ENCODE results near the gene GLB1L3. TPM values are rescaled to one million over a fixed set of nuclear protein-coding genes. Genes with fewer than 3 reads are reported as not detected.

Gene GLB1L3
- total and polyA plus RNA-seq, 2 of the 4 experiments (the other 2 are of a cell fraction) = not detected

- intact Hi-C loops (cut with micrococcal nuclease) (no loop called here), dilution Hi-C loops (cut with HindIII; ENCODE audit: low sequenced_read_pairs, unreplicated experiment) (no loop called here), in situ Hi-C loops (cut with MboI; ENCODE audit: low sequenced_read_pairs) (no loop called here)
- Histone ChIP-seq H3K9me3 (ENCODE audit: control insufficient read depth, insufficient read depth, low read length) (peaks cover 18% of the 10 kb centered on the region), H2BK20ac (ENCODE audit: low read depth, low read length) (no peak overlapping the region), H3K4ac (ENCODE audit: low read depth, low read length) (no peak overlapping the region), H4K20me1 (ENCODE audit: insufficient read depth, low read length) (no peaks in the 10 kb centered on the region; the same call in 1 of the 2 replicates), H2BK120ac (ENCODE audit: low read depth, low read length) (no peak overlapping the region), H3K79me1 (ENCODE audit: low read depth in 1 of 2, low read length in 2 of 2) (no peaks in the 10 kb centered on the region), H3K4me3 (ENCODE audit: insufficient read depth, low read depth, low read length) (no peak overlapping the region), H2BK5ac (ENCODE audit: low read depth, low read length, poor library complexity, severe bottlenecking) (no peak overlapping the region), H3K36me3 (ENCODE audit: control insufficient read depth, insufficient read depth, low read length) (no peaks in the 10 kb centered on the region), H3K9me1 (ENCODE audit: insufficient read depth, low read length) (no peaks in the 10 kb centered on the region), H2AK5ac (ENCODE audit: low read depth, low read length) (no peak overlapping the region), H3K27me3 (ENCODE audit: control insufficient read depth, insufficient read depth, low read length) (no peaks in the 10 kb centered on the region), H3K18ac (ENCODE audit: low read depth, low read length) (no peak overlapping the region), H2BK15ac (ENCODE audit: low read depth, low read length) (no peak overlapping the region), H3K4me1 (ENCODE audit: control insufficient read depth, insufficient read depth, low read length) (no peaks in the 10 kb centered on the region), H3K23ac (ENCODE audit: low read depth, low read length) (no peak overlapping the region), H3K27ac (ENCODE audit: insufficient read depth, low read length) (no peak overlapping the region), H4K91ac (ENCODE audit: insufficient read depth, low read depth, low read length) (no peak overlapping the region), H3K4me2 (ENCODE audit: low read depth, low read length) (no peak overlapping the region), H4K5ac (ENCODE audit: low read depth, low read length) (no peak overlapping the region), H2AFZ (replicated peaks; ENCODE audit: low read length, poor library complexity) (no peak overlapping the region), H4K8ac (ENCODE audit: low read depth in 2 of 2, low read length in 2 of 2) (no peak overlapping the region), H3K56ac (ENCODE audit: extremely low read depth, insufficient read depth, low read length) (no peak overlapping the region), H2AK9ac (replicated peaks; ENCODE audit: low read depth, low read length, poor library complexity) (no peak overlapping the region), H3K14ac (replicated peaks; ENCODE audit: low read depth, low read length) (no peak overlapping the region), H3K9ac (ENCODE audit: low read depth, low read length) (no peak overlapping the region)
- DNase-seq (no peak), ATAC-seq (ENCODE audit: low read depth) (no peak)
- CTCF ChIA-PET = no interaction called here
- WGBS, 2 experiments (ENCODE audit: extremely low coverage in 2 of 2, insufficient read length in 1 of 2) = 17% methylated on average over 2 of the region's 7 CpGs; no CpG with 5 or more reads in 1 of the 2 experiments
- POLR2A ChIA-PET (ENCODE audit: unreplicated experiment) = no interaction called here
- TF ChIP-seq USF2 (IDR thresholded peaks at IDR 0.05; ENCODE audit: low read depth, low read length) = no peak
- TF ChIP-seq NFE2L2 (IDR thresholded peaks at IDR 0.05; ENCODE audit: low read depth, low read length) = no peak
- no peak for TF ChIP-seq MAZ (IDR thresholded peaks at IDR 0.05; ENCODE audit: borderline replicate concordance, low read depth, low read length)
- TF ChIP-seq CHD1 (IDR thresholded peaks at IDR 0.05; ENCODE audit: low read depth, low read length) = no peak
- TF ChIP-seq CTCF (conservative IDR thresholded peaks at IDR 0.05; ENCODE audit: low read depth, low read length) = no peak
- TF ChIP-seq ELK1 (IDR thresholded peaks at IDR 0.05; ENCODE audit: borderline replicate concordance, low read depth, low read length) = no peak
- TF ChIP-seq MXI1 (IDR thresholded peaks at IDR 0.05; ENCODE audit: borderline replicate concordance, low read depth, low read length) = no peak
- no peak for TF ChIP-seq FOS (IDR thresholded peaks at IDR 0.05; ENCODE audit: low read depth, low read length)
- no peak for TF ChIP-seq RFX5 (IDR thresholded peaks at IDR 0.05; ENCODE audit: low read depth, low read length)
- no peak for TF ChIP-seq MAFK (IDR thresholded peaks at IDR 0.05; ENCODE audit: low read depth, low read length)
- no peak for TF ChIP-seq RAD21 (IDR thresholded peaks at IDR 0.05; ENCODE audit: low read length)
- TF ChIP-seq RCOR1 (IDR thresholded peaks at IDR 0.05; ENCODE audit: insufficient replicate concordance, low read length) = no peak
- TF ChIP-seq BHLHE40 (IDR thresholded peaks at IDR 0.05; ENCODE audit: low read depth, low read length) = no peak
- TF ChIP-seq CEBPB (IDR thresholded peaks at IDR 0.05; ENCODE audit: low read depth, low read length) = no peak
- TF ChIP-seq POLR2A (IDR thresholded peaks at IDR 0.05; ENCODE audit: low read depth, low read length) = no peak
- no peak for TF ChIP-seq SMC3 (IDR thresholded peaks at IDR 0.05; ENCODE audit: low read depth, low read length)
- BruUV-seq (replicated peaks) = no TSS peak
These were observed 87.4 kb downstream of the GLB1L3 start for GRCh38 chr11:134363592-134363991.

Measured in IMR-90 (cell line).